Activated naive CD8-positive, alpha-beta T cell treated with anti-CD3 and anti-CD28 coated beads, Interleukin-2, amount 50 U/mL, for 24 hours (primary cell): Measurements from ENCODE around the gene FGGY.
A peak's percentile ranks its signal among the peaks of the same experiment; 100 is the strongest.
"Not testable (repeated sequence)": the region's sequence is repeated elsewhere in the genome, so short reads cannot be mapped to it uniquely, and the experiment has no call there.

Experiments
- ATAC-seq: fragments of 150-1000 bp; cut with Tn5 transposase; one replicate; pipeline ENCODE4 v1.10.0; 2021
- DNase-seq: peaks from one replicate; pipeline ENCODE4 v3.0.0; 2021
- H3K27ac Mint-ChIP-seq: one replicate; pipeline ENCODE4 v1.8.0; 2021; ENCODE audit warnings: mild to moderate bottlenecking, mixed read lengths
- H3K27me3 Mint-ChIP-seq: one replicate; pipeline ENCODE4 v1.8.0; 2021; ENCODE audit warnings: mixed read lengths
- H3K36me3 Mint-ChIP-seq: one replicate; pipeline ENCODE4 v1.8.0; 2021; ENCODE audit warnings: low read depth, mixed read lengths
- H3K4me1 Mint-ChIP-seq: one replicate; pipeline ENCODE4 v1.8.0; 2021; ENCODE audit warnings: mixed read lengths
- H3K4me3 Mint-ChIP-seq: one replicate; pipeline ENCODE4 v1.8.0; 2021; ENCODE audit warnings: mild to moderate bottlenecking, moderate library complexity, mixed read lengths
- H3K9me3 Mint-ChIP-seq: one replicate; pipeline ENCODE4 v1.8.0; 2021; ENCODE audit warnings: mixed read lengths

Gene FGGY

GRCh38 chr1:59477867-59478266 lies 181.0 kb downstream of the FGGY start:
- no peak overlapping the region for H3K4me3 Mint-ChIP-seq
- H3K27ac Mint-ChIP-seq, result no peak overlapping the region

GRCh38 chr1:59478822-59479221 lies 181.9 kb downstream of the FGGY start:
- Mint-ChIP-seq H3K36me3 (peaks cover 6% of the 10 kb centered on the region), H3K27me3 (no peaks in the 10 kb centered on the region), H3K9me3 (no peaks in the 10 kb centered on the region), H3K4me1 (peaks cover 4% of the 10 kb centered on the region), H3K27ac (no peak overlapping the region), H3K4me3 (no peak overlapping the region)
- DNase-seq, result no peak
- ATAC-seq, result no peak

More at GRCh38 chr1:59477867-59478266, 181.0 kb downstream of the FGGY start:
- Mint-ChIP-seq H3K36me3 (peaks cover 10% of the 10 kb centered on the region), H3K4me1 (peaks cover 6% of the 10 kb centered on the region), H3K9me3 (no peaks in the 10 kb centered on the region), H3K27me3 (no peaks in the 10 kb centered on the region)
- ATAC-seq (no peak), DNase-seq (no peak)

GRCh38 chr1:59480188-59480888 lies 183.4 kb downstream of the FGGY start:
- H3K27ac Mint-ChIP-seq, result no peak overlapping the region
- H3K36me3 Mint-ChIP-seq, result peaks cover 3% of the 10 kb centered on the region
- ATAC-seq, result no peak
- H3K9me3 Mint-ChIP-seq, result no peaks in the 10 kb centered on the region
- H3K27me3 Mint-ChIP-seq, result no peaks in the 10 kb centered on the region
- H3K4me1 Mint-ChIP-seq, result peaks cover 9% of the 10 kb centered on the region
- H3K4me3 Mint-ChIP-seq, result no peak overlapping the region
- no peak for DNase-seq

GRCh38 chr1:59481881-59482505 lies 185.1 kb downstream of the FGGY start:
- DNase-seq, result no peak
- no peaks in the 10 kb centered on the region for H3K27me3 Mint-ChIP-seq
- no peaks in the 10 kb centered on the region for H3K9me3 Mint-ChIP-seq
- H3K4me1 Mint-ChIP-seq, result peaks cover 9% of the 10 kb centered on the region
- H3K36me3 Mint-ChIP-seq, result peaks cover under 1% of the 10 kb centered on the region
- no peak overlapping the region for H3K27ac Mint-ChIP-seq
- H3K4me3 Mint-ChIP-seq, result no peak overlapping the region
- no peak for ATAC-seq

GRCh38 chr1:59482986-59483385 lies 186.1 kb downstream of the FGGY start:
- ATAC-seq (no peak), DNase-seq (no peak)
- no peaks in the 10 kb centered on the region for H3K9me3 Mint-ChIP-seq
- no peak overlapping the region for H3K4me3 Mint-ChIP-seq
- H3K36me3 Mint-ChIP-seq, result no peaks in the 10 kb centered on the region
- H3K27me3 Mint-ChIP-seq, result no peaks in the 10 kb centered on the region
- H3K27ac Mint-ChIP-seq, result no peak overlapping the region
- peaks cover 9% of the 10 kb centered on the region for H3K4me1 Mint-ChIP-seq

GRCh38 chr1:59484096-59484495 lies 187.2 kb downstream of the FGGY start:
- H3K4me3 Mint-ChIP-seq, result no peak overlapping the region
- peaks cover 9% of the 10 kb centered on the region for H3K4me1 Mint-ChIP-seq
- H3K36me3 Mint-ChIP-seq, result no peaks in the 10 kb centered on the region
- H3K27ac Mint-ChIP-seq, result no peak overlapping the region
- H3K27me3 Mint-ChIP-seq, result no peaks in the 10 kb centered on the region
- no peaks in the 10 kb centered on the region for H3K9me3 Mint-ChIP-seq
- ATAC-seq (no peak), DNase-seq (no peak)

- Mint-ChIP-seq H3K27me3 (no peaks in the 10 kb centered on the region), H3K9me3 (no peaks in the 10 kb centered on the region), H3K4me3 (no peak overlapping the region), H3K4me1 (peaks cover 9% of the 10 kb centered on the region), H3K27ac (no peak overlapping the region), H3K36me3 (no peaks in the 10 kb centered on the region)
- ATAC-seq (no peak), DNase-seq (no peak)
Observed at GRCh38 chr1:59485171-59485570, 188.3 kb downstream of the FGGY start.

- Mint-ChIP-seq H3K27me3 (no peaks in the 10 kb centered on the region), H3K9me3 (no peaks in the 10 kb centered on the region), H3K36me3 (no peaks in the 10 kb centered on the region), H3K4me3 (no peak overlapping the region), H3K4me1 (peaks cover 9% of the 10 kb centered on the region), H3K27ac (no peak overlapping the region)
- DNase-seq, result no peak
- no peak for ATAC-seq
Observed at GRCh38 chr1:59485949-59486348, 189.1 kb downstream of the FGGY start.

- Mint-ChIP-seq H3K27me3 (no peaks in the 10 kb centered on the region), H3K9me3 (no peaks in the 10 kb centered on the region), H3K4me1 (peaks cover 9% of the 10 kb centered on the region), H3K36me3 (no peaks in the 10 kb centered on the region), H3K27ac (no peak overlapping the region), H3K4me3 (no peak overlapping the region)
- DNase-seq (no peak), ATAC-seq (no peak)
Observed at GRCh38 chr1:59486615-59487014, 189.7 kb downstream of the FGGY start.

GRCh38 chr1:59487335-59488031 lies 190.6 kb downstream of the FGGY start:
- Mint-ChIP-seq H3K27me3 (no peaks in the 10 kb centered on the region), H3K4me1 (peaks cover 9% of the 10 kb centered on the region), H3K4me3 (no peak overlapping the region), H3K36me3 (no peaks in the 10 kb centered on the region), H3K9me3 (peaks cover 5% of the 10 kb centered on the region), H3K27ac (no peak overlapping the region)
- ATAC-seq (no peak), DNase-seq (no peak)

- ATAC-seq (no peak), DNase-seq (no peak)
- H3K27ac Mint-ChIP-seq, result no peak overlapping the region
- H3K4me1 Mint-ChIP-seq, result peaks cover 3% of the 10 kb centered on the region
- peaks cover 2% of the 10 kb centered on the region for H3K36me3 Mint-ChIP-seq
- no peaks in the 10 kb centered on the region for H3K27me3 Mint-ChIP-seq
- H3K9me3 Mint-ChIP-seq, result peaks cover 5% of the 10 kb centered on the region
- no peak overlapping the region for H3K4me3 Mint-ChIP-seq
Observed at GRCh38 chr1:59492500-59492899, 195.6 kb downstream of the FGGY start.

GRCh38 chr1:59494145-59494833 lies 197.4 kb downstream of the FGGY start:
- H3K27ac Mint-ChIP-seq, result peak overlapping the region; percentile 43
- no peak overlapping the region for H3K4me3 Mint-ChIP-seq
- ATAC-seq, result peak; percentile 57
- no peak for DNase-seq
- H3K36me3 Mint-ChIP-seq, result peaks cover 4% of the 10 kb centered on the region
- peaks cover 5% of the 10 kb centered on the region for H3K9me3 Mint-ChIP-seq
- peaks cover 3% of the 10 kb centered on the region for H3K4me1 Mint-ChIP-seq
- no peaks in the 10 kb centered on the region for H3K27me3 Mint-ChIP-seq

- H3K9me3 Mint-ChIP-seq, H3K36me3 Mint-ChIP-seq: not testable (repeated sequence)
Observed at GRCh38 chr1:59496156-59496555, 199.3 kb downstream of the FGGY start.

GRCh38 chr1:59497616-59498015 lies 200.7 kb downstream of the FGGY start:
- Mint-ChIP-seq H3K9me3 (no peaks in the 10 kb centered on the region), H3K36me3 (peaks cover 4% of the 10 kb centered on the region)

More at GRCh38 chr1:59496156-59496555, 199.3 kb downstream of the FGGY start:
- not testable (repeated sequence) for H3K27ac Mint-ChIP-seq, H3K27me3 Mint-ChIP-seq, H3K4me3 Mint-ChIP-seq, H3K4me1 Mint-ChIP-seq, DNase-seq, ATAC-seq

More at GRCh38 chr1:59497616-59498015, 200.7 kb downstream of the FGGY start:
- no peak for ATAC-seq
- Mint-ChIP-seq H3K27ac (no peak overlapping the region), H3K27me3 (no peaks in the 10 kb centered on the region), H3K4me1 (peaks cover 6% of the 10 kb centered on the region), H3K4me3 (no peak overlapping the region)
- DNase-seq, result no peak
